GM23248 (cell line): Measurements from ENCODE around the gene SGPP2.

Source experiments
- EZH2 ChIP-seq: fragments of 200-600 bp; sonication (generic); IDR thresholded peaks from 2 replicates; pipeline ENCODE4 v1.6.1; 2018; ENCODE audit warnings: antibody characterized with exemption, mild to moderate bottlenecking; ENCODE audit not compliant: insufficient read depth, poor library complexity, severe bottlenecking
- EZH2phosphoT487 ChIP-seq: fragments of 200-600 bp; sonication (generic); IDR thresholded peaks from 2 replicates; pipeline ENCODE4 v1.6.1; 2018; ENCODE audit warnings: antibody characterized with exemption, moderate library complexity, mild to moderate bottlenecking, low read depth; ENCODE audit not compliant: insufficient read depth

GRCh38 chr2:222575618-222576017, 151.3 kb downstream of the SGPP2 start:
- TF ChIP-seq EZH2 (no peak), EZH2phosphoT487 (no peak)
